GM21447 (cell line): ENCODE measurements around the gene PRKAR2A.

Experiments
- ATAC-seq: cut with Tn5 transposase; IDR thresholded peaks from one replicate; pipeline ENCODE4 v1.9.1; 2021; ENCODE audit not compliant: unreplicated experiment

PRKAR2A gene

DNA sequence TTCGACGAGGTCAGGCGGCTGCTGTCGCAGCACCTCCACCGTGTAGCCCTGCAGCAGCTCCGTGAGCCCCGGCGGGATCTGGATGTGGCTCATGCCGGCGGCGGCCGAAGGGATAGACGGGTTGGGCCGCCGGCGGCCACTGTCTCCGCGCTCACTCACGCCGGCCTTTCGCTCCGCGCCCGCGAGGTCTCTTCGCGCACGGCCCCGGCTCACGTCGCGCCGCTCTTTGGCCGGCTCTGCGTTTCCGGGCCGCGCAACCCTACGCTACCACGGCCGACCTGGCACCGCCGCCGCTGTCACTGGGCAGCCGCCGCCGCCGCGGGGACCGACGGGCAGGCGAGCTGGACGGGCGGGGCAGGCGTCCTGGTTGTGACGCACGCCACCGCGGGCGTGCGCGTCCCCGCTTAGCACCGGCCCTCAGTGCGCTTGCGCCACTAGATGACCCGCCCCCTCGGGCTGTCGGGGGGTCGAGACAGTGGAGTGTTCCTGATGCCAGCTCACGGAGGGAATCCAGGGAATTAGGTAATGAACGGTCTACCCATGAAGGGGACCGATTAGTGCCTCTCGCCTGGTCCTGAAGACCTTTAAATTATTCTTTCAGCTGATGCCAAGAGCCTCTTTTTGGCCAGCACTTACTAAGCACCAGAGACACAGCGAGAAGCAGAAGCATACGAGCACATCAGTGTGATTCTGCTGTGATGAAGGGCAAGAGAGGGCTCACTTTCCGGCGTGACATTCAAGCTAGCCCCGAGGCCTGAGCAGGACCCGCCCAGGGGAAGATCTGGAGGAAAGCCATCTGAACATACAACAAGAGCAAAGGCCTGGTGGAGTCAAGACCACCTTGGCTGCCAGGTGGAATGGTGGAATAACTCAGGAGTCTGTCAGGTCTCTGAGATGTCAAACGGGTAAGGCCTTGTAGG lies at the start of gene PRKAR2A:
Gene PRKAR2A, minus strand, starts transcription at position 371 of the 920 bp plus-strand sequence. Its CDS starts 278 bp downstream, at position 93.
- peak; percentile 86 for ATAC-seq

DNA sequence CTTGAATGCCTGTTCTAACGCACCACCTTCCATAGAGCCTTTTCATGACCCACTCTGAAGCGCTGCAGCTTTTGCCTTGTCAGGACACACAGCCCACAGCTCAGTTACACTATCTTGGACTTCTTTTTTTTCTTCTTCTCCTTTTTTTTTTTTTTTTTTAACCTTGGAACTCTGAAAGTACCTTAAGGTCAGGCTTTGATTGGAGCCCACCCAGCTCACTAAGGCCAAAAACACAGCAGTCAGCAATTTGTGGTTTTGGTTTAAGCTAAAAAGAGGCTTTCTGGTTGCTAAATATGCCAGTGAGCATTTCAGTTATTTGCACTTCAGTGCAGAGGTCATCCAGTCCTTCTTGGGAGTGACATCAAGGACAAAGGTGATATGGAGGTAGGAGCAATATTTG lies 49.3 kb upstream of the PRKAR2A start:
- ATAC-seq = no peak

DNA sequence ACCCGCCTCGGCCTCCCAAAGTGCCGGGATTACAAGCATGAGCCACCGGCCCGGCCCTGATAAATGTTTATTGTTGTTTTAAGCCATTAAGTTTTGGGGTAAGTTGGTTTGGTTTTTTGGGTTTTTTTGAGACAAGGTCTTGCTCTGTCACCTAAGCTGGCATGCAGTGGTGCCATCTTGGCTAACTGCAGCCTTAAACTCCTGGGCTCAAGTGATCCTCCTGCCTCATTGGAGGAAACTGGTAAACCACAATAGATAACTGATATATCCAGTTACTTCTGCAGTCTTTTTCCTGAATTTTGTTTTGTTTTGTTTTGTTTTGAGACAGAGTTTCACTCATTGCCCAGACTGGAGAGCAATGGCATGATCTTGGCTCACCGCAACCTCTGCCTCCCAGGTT lies 46.8 kb upstream of the PRKAR2A start:
- no peak for ATAC-seq

DNA sequence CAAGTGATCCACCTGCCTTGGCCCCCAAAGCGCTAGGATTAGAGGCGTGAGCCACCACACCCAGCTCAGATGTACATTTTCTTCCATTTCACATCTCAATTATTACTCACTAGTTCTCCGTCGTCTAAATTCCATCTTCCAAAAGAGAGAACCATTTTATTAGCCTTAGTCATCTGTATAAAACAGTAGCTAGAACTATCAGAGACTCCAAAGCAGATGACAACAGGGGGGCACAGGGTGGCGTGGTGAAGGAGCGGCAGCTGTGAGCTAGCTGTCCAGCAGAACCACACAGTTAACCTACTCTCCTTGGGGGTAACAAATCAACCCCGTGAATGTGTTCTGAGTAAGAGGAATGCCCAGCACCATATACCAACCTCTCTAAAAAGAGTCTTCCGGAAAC lies 43.9 kb upstream of the PRKAR2A start:
- ATAC-seq = no peak

DNA sequence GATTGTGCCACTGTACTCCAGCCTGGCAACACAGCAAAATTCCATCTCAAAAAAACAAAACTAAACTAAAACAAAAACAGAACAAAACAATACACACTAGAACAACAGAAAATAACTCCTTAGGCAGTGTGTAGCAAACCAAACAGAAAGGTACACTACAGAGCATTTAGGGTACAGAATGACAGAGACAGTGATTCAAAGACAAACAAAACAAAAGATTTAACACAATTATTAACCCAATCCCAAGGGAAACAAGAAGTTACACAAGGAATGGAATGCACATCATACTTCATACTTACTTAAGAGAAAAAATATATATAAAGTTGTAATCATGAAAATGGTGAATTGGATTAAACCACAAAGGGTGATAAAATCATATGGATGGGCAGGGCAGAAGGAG lies 38.1 kb upstream of the PRKAR2A start:
- no peak for ATAC-seq

DNA sequence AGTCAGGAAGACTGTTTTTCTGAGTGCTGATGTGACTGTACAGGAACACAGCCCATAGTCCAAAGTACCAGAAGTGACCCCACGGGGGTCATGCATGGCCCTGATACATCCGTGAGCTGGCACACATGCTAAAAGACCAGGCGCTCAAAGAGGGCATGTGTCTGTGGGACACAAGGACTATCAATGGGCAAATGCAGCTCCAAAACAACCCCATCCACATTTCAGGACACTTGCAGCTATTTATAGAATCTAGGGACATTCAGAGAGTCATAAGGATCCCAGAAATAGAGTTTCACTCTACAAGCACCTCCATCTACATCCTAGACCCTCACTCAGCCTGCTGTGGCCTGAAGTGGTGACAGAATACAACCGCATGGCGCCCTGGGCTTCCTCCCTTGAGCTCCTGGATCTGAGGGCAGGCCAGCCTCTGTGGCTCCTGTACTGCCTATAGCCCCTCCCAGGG lies 34.0 kb upstream of the PRKAR2A start:
- no peak for ATAC-seq

DNA sequence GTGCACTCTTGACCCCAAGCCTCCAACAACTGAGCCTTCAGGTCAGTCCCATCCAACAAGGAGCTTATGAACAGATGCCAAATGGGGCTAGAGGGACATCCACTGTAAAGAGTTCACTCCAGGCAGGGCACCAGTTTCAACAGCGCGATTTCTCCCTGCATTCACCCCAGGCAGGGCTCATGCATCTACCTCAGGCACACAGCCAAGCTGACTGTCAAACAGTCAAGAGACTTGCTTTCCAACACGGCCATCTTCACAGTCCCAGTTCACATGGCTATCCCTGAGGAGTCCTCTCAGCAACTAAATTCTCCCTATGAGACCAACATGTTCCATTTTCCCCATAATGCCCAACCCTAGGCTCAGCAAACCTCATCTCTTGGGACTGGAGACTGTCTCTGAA lies 33.3 kb upstream of the PRKAR2A start:
- no peak for ATAC-seq

DNA sequence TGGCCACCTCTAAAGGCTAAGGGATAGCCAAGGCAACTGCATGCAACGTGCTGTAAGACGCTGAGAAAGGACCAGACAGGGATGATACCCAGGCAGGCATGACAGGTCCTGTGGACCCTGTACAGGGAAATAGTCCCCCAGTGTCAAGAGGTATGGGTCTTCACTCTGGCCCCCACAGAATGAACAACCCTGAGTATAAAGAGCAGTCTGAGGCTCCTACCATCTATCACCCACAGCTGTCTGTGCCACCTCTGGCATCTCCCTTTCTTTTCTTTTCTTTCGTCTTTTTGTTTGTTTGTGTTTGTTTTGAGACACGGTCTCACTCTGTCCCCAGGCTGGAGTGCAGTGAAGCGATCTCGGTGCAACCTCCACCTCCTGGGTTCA lies 32.3 kb upstream of the PRKAR2A start:
- ATAC-seq = no peak

DNA sequence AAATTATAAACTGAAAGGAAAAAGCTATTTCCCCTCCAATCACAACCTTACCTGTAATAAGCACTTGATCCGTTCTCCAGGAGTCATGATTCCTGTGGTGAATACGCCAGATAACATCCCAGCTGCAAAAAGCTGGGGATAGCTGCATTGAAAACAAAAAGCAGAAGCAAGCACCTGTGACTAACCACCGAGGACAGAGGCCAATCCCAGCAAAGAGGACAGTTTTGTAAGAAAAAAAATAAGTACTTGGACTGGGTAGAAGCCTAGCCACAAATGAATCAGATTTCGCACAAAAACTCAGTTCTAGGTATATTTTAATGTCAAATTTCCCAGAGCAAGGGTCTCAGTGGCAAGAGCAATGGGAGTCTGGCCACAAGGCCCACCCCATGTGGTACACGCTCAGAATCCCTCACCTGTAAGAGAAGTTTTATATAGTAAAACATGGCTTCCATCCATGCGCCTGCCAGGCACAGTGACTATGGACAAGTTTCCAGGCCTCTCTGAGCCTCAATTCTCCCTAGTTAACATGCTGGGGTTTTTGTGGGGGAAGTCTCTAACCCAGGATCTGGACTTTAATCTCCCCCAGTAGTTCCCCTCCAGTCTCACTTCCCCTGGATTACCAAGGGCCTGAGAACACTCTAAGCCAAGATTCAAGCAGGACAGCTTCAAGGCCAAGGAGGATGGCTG lies 31.8 kb upstream of the PRKAR2A start:
- ATAC-seq = no peak

DNA sequence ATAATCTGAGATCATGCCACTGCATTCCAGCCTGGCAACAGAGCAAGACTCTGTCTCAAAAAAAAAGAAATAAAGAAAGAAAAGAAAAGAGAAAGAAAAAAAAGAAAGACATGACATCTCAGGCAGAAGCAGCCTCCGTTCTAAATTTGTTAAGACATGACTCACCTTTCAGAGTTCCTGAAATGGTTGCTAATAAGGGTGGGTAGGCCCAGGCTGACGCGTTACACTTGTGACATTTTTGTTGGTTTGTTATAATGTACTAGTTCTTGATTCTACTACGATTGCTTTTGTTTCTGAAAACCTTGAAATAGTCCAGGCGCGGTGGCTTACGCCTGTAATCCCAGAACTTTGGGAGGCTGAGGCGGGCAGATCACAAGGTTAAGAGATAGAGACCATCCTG lies 30.0 kb upstream of the PRKAR2A start:
- ATAC-seq = no peak

DNA sequence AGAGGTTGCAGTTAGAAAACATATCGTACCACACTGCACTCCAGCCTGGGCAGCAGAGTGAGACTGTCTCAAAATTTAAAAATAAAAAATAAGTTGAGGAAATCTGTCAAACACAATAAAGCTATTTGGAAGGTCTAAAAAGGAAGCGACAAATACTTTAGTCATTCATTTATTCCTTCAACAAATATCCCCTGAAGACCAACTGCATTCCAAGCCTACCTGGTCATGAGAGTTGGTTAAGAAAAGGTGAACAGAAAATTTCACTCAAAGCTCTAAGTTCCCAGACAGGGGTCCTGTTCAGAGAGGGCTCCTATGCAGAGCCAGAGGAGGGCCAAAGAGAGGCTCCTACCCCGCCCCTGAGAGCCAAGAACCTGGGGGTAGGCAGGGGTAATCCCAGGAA lies 15.4 kb upstream of the PRKAR2A start:
- ATAC-seq = no peak

DNA sequence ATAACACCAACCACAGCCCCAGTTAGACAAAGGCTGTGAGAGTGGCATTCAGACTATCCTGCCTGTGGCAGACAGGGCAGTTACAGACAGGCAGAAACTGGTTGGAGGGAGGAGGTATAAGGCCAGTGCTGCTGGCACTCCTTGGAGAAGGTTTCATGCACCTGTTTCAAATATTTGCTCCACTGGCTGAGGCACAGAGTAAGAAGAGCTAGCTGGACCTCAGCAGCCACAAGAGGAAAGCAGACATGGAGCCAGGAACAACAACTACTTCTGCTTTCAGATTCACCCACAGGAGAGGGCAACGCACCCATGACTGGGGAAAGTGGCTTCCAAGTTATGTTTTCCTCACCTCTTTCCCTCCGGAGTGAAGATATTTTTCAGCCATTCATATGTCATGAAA lies 11.5 kb upstream of the PRKAR2A start:
- no peak for ATAC-seq

DNA sequence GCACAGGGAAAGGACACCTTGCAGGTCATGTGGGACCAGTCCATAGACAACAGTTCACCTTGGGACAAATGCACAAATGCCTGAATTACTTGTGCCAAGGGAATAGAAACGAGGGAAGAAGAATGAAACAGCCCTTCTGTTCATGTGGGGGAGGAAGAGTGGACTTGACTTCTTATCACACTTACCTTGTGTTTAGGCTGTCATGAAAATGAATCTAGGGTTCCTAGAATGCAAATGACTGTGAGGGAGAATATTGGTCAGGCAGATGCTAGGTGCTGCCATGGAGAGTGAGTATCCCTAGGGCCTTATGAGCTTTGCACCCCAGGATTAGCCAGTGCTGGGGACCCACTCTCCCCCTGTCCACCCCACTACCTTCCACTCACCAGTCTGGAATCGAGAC lies 11.0 kb upstream of the PRKAR2A start:
- ATAC-seq = no peak

DNA sequence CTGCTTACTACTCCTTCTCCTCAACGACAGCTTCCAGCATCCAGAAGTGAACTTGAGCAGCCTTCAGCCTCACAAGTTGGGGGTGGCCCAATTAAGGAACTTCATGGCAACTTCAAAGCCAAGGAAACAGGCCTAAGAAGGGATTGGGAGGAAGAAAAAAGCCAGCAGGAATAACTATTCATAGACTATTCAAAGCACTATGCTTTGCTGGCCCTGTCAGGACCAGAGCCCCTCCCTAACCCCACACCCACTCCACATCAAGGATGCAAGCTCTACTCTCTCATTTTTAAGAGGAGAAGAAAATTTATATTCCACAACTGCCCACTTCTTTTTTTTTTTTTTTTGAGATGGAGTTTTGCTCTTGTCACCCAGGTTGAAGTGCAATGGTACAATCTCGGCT lies 10.0 kb upstream of the PRKAR2A start:
- ATAC-seq = no peak

DNA sequence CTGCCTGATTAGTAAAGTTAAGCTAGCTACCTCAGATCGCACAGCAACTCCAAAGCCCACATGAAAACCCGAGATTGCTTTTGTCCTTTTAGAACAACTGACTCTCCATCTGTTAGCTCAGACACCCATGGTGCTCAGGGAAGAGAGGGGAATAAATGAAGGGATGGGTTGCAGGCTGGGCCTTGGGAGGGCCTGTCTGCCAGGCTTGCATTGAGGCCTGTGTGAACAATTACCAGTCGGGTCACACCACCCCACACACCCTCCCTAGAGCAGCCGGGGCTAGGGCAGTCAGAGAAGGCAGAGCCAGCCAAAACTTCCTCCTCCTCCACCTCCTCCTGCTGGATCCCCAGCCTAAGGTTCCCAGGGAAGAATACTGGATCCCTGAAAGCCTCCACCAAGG lies 8.8 kb upstream of the PRKAR2A start:
- ATAC-seq = no peak

DNA sequence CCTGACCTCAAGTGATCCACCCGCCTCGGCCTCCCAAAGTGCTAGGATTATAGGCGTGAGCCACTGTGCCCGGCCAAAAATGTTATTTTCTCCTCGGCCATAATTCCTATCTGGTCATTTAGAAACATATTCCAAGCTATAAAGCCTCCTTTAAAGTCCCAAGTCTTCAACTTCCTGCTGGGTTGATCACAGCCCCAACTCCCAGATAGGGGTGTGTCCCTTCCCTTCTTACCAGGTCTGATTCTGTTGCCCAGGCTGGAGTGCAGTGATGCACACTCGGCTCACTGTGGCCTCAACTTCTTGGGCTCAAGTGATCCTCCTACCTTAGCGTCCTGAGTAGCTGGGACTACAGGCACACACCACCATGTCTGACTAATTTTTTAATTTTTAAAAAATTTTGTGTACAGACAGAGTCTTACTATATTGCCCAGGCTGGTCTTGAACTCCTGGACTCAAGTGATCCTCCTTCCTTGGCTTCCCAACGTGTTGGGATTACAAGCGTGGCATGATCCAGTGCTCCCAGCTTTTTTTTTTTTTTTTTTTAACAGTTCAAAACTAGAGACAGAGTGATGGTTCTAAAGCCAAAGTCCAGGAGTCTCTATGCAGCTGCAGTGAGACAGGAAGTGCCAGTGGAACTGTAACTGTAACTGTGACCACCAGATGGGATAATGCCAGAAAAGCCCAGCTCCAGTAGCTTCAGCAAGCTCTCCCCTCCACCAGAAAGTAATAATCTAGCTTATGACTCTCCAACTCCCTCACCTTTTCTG lies 8.2 kb upstream of the PRKAR2A start:
- no peak for ATAC-seq

DNA sequence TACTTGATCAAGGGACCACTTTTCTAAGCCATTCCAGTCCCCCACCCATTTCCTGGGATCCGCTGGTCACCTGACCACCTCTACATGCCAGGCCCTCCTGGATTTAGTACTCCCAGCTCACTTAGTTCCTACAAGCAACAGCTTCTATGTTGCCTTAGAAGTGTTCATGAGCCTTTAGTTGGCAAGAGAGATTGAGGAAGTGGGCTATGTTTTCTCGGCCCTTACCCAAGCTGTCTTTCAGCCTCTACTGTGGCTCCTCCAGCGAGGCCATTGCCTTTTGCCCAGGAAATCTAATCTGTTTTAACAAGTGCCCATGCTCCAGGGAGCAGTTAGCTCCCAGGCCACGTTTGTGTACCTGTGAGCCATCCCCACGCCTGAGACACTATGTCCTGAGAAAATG lies 4.5 kb upstream of the PRKAR2A start:
- ATAC-seq = no peak

DNA sequence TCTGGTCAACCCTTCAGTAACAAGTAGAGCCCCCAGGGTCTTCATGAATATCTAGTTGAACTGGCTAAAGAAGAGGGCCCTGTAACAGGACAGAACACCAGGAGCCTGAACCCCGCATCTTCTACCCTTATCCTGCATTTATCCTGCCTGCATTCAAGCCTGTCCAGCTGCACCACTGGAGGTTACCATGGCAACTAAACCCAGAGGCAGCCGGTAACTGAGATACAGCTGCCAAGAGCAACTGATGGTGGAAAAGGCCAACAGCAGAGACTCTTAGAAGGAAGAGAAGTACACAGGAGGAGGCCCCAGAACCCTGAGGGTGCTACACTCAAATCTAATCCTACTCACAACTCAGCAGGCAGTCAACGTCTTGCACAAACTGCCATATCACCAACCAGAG lies 3.7 kb upstream of the PRKAR2A start:
- ATAC-seq = no peak

DNA sequence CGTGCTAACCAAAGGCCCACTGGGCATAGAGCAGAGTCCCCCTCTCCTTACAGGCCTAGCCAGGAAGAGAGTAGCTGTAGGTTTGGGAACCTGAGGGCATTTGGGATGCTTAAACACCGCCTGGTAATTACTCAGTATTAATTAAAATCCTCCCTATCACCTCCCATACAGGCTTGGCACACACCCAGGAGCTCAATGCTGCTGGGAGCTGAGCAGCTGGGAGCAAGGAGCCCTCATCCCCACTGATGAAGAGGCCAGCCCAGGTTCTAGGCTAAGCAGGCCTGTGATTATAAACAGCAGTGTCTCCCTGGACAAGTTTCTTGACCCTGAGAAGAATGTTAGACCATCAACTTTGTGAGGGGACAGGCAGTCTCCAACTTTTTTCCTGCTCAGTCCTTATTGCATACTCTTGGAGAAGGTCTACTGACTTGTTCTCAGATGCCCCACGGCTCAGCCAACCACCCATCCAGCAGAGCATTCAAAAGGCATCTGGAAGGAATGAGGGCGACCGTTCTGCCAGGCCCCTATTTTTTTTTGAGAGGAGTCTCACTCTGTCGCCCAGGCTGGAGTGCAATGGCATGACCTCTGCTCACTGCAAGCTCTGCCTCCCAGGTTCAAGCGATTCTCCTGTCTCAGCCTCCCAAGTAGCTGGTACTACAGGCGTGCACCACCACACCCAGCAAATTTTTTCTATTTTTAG lies 1.3 kb upstream of the PRKAR2A start:
- ATAC-seq = no peak

DNA sequence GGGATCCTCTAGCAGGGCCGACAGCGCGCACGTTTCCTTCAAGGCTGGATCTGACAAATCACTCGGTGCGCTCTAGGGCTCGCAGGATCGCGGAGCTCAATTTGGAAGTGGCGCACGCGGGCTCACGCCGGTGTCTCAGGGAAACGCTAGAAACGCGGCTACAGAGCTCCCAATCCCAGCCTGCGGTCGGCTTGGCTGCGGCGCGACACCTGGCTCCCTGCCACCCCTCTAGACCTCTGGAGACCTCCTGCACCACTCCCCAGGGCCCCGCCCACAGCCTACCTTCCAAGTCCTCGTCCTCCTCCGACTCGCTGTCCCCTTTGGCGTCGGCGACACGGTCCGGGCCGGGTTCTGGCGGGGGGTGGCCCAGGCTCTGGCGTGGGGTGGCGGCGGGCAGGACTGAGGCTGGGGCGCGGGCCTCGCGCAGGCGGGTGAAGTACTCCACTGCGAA lies 596 bp downstream of the PRKAR2A start:
- ATAC-seq = peak; percentile 41

DNA sequence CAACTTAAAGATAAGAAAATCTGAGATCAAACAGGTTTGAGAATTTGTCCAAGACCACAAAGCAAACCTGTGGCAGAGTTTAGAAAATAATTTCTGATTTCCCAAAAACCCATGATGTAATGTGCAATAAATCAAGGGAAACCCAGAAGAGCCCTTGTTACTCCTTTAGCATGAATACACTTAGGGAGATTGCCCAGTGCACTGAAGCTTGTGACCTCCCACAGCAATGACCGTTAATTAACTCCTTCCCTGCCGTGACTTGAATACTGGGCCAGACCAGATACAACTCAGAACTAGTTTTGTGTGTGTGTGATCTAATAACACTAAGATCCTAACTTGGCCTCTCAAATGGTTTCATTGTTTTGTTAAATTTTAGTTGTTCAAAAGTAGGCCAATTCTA lies 2.5 kb downstream of the PRKAR2A start:
- ATAC-seq = no peak
